Measurements from ENCODE around the gene CPNE9. TPM values are rescaled to one million over a fixed set of nuclear protein-coding genes. Genes with fewer than 3 reads are reported as not detected.
A peak's percentile ranks its signal among the peaks of the same experiment; 100 is the strongest.

Gene CPNE9
- total RNA-seq, 1 donor from 2014 or later: 1.3 TPM

DNA sequence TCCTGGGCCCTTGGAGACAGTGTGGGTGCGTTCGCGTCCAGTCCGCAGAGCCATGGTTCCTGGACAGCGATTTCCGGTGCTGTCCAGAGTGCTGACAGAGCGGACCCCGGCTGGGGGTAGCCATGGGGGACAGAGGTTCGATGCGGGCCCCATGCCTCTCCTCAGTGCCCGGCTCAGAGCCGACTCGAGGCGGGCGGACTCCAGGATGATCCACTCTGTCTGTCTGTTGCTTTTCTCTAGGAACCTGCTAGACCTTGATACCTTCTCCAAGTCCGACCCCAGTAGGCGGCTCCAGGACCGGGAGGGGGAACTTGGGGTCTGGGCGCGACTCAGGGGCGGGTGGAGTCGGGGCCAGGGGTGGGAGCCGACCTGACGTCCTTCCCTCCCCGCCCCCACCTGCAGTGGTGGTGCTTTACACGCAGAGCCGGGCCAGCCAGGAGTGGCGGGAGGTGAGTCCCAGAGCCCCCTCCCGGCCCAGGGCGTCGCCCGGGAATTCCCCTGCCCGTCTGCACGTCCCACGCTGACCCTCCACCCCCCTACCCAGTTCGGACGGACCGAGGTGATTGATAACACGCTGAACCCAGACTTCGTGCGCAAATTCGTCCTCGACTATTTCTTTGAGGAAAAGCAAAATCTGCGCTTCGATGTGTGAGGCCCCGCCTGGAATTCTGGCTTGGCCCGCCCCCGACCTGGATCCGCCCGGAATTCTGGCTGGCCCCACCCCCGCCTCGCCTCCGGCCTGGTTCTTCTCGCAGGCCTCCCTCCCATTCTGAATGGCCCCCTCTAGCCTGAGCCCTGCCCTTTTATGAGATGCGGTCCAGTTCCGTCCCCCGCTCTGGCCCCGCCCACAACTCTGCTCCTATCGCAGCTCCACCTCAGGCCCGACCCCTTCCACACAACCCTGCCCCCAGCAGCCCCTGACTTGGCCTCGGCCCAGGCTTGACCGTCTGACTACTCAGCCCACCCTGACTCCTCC is 1.0 kb downstream of the CPNE9 start:
- peak; percentile 59 for DNase-seq (ENCODE audit: low read depth, low spot score)
- TF ChIP-seq, protein P1, sequence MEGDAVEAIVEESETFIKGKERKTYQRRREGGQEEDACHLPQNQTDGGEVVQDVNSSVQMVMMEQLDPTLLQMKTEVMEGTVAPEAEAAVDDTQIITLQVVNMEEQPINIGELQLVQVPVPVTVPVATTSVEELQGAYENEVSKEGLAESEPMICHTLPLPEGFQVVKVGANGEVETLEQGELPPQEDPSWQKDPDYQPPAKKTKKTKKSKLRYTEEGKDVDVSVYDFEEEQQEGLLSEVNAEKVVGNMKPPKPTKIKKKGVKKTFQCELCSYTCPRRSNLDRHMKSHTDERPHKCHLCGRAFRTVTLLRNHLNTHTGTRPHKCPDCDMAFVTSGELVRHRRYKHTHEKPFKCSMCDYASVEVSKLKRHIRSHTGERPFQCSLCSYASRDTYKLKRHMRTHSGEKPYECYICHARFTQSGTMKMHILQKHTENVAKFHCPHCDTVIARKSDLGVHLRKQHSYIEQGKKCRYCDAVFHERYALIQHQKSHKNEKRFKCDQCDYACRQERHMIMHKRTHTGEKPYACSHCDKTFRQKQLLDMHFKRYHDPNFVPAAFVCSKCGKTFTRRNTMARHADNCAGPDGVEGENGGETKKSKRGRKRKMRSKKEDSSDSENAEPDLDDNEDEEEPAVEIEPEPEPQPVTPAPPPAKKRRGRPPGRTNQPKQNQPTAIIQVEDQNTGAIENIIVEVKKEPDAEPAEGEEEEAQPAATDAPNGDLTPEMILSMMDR (conservative IDR thresholded peaks at IDR 0.05): no peak
- Mint-ChIP-seq H3K27ac (ENCODE audit: unreplicated experiment) (no peak overlapping the region), H3K4me3 (peak overlapping the region; percentile 81), H3K9me3 (no peaks in the 10 kb centered on the region), H3K36me3 (ENCODE audit: low read depth) (no peaks in the 10 kb centered on the region), H3K27me3 (ENCODE audit: low read depth) (peaks cover 54% of the 10 kb centered on the region), H3K4me1 (peaks cover 4% of the 10 kb centered on the region)

DNA sequence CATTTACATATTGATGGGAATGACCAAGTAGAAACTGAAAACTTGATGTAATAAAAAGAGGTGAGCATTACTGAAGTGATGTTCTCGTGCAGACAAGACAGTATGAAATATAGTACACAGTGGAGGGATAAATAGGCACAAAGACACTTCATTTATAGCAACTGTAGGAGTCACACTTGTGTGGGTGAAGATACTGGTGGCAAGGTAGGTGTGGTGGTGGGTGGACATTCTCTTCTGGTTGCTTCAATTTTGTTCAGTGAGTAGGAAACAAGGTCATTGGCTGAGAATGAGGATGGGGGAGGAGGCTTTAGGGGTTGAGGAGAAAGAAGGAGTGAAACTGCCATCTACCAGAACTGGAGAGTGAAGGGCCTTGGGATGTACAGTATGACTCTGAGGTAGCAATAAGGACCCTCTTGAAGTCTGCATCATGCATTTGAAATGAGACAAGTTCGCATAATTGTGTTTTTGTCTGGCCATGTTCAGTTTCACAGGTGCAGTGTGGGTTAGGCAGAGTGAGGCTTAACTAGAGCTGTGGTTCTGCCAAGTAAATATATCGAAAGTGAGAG is 6.6 kb downstream of the CPNE9 start:
- DNase-seq (ENCODE audit: low read depth, low spot score): no peak
- no peaks in the 10 kb centered on the region for H3K4me1 Mint-ChIP-seq
- H3K36me3 Mint-ChIP-seq (ENCODE audit: low read depth): no peaks in the 10 kb centered on the region
- H3K9me3 Mint-ChIP-seq: no peaks in the 10 kb centered on the region
- no peak overlapping the region for H3K4me3 Mint-ChIP-seq
- H3K27ac Mint-ChIP-seq (ENCODE audit: unreplicated experiment): no peak overlapping the region
- TF ChIP-seq, protein P1 (conservative IDR thresholded peaks at IDR 0.05): no peak
- peaks cover 57% of the 10 kb centered on the region for H3K27me3 Mint-ChIP-seq (ENCODE audit: low read depth)

DNA sequence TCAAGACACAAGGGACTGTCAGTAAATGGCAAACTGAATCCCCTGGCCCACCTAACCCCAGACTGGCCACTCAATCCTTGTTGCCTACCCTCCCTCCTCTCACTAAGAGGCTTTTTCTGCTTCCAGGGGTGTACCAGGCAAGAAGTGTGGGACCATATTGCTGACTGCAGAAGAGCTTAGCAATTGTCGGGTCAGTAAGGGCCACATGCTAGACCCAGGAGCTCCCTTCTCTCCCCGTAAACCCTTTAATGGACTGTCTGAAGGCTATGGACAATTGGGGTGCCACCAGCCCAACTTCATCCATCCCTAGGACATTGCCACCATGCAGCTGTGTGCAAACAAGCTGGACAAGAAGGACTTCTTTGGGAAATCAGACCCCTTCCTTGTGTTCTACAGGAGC is 8.8 kb downstream of the CPNE9 start:
- no peak overlapping the region for H3K4me3 Mint-ChIP-seq
- no peak for DNase-seq (ENCODE audit: low read depth, low spot score)
- no peaks in the 10 kb centered on the region for H3K36me3 Mint-ChIP-seq (ENCODE audit: low read depth)
- TF ChIP-seq, protein P1 (conservative IDR thresholded peaks at IDR 0.05): no peak
- no peaks in the 10 kb centered on the region for H3K9me3 Mint-ChIP-seq
- H3K4me1 Mint-ChIP-seq: no peaks in the 10 kb centered on the region
- H3K27me3 Mint-ChIP-seq (ENCODE audit: low read depth): peaks cover 55% of the 10 kb centered on the region
- no peak overlapping the region for H3K27ac Mint-ChIP-seq (ENCODE audit: unreplicated experiment)

DNA sequence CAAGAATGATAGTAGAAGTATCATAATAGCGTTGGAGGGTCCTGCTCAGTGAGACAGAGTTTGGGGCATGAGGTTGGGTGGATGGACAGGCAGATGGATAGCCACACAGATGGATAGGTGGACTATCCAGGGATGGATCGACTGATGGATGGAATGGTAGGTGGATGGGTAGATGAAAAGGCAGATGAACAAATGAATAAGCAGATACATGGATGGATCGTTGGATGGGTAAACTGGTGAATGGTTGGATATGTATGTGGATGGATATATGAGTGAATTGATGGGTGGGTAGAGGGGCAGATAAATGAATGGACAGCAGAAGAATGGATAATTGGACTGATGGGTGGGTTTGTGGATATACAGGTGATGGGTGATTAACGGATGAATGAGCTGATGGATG is 9.5 kb downstream of the CPNE9 start:
- DNase-seq (ENCODE audit: low read depth, low spot score): no peak
- no peaks in the 10 kb centered on the region for H3K9me3 Mint-ChIP-seq
- no peaks in the 10 kb centered on the region for H3K4me1 Mint-ChIP-seq
- H3K27ac Mint-ChIP-seq (ENCODE audit: unreplicated experiment): no peak overlapping the region
- TF ChIP-seq, protein P1 (conservative IDR thresholded peaks at IDR 0.05): no peak
- peaks cover 57% of the 10 kb centered on the region for H3K27me3 Mint-ChIP-seq (ENCODE audit: low read depth)
- H3K36me3 Mint-ChIP-seq (ENCODE audit: low read depth): no peaks in the 10 kb centered on the region
- no peak overlapping the region for H3K4me3 Mint-ChIP-seq

DNA sequence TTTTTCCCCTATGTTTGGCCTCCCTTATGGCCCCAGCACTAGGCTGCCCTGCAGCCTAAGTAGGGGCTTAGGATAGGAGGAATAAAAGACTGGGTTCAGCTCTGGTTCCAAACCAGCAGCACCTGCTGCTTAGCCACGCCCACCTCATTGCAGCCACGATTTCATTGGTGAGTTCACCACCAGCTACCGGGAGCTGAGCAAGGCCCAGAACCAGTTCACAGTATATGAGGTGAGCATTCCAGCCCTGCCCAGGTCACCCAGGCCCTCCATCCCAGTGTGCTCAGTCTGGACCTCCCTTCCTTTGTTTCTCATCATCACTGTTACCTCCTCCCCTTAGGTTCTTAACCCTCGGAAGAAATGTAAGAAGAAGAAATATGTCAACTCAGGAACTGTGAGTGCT is 11.5 kb downstream of the CPNE9 start:
- H3K27me3 Mint-ChIP-seq (ENCODE audit: low read depth): peaks cover 66% of the 10 kb centered on the region
- H3K4me3 Mint-ChIP-seq: no peak overlapping the region

More for the DNA sequence above, 11.5 kb downstream of the CPNE9 start:
- no peaks in the 10 kb centered on the region for H3K9me3 Mint-ChIP-seq
- no peak for DNase-seq (ENCODE audit: low read depth, low spot score)
- TF ChIP-seq, protein P1 (conservative IDR thresholded peaks at IDR 0.05): no peak
- no peaks in the 10 kb centered on the region for H3K4me1 Mint-ChIP-seq
- H3K27ac Mint-ChIP-seq (ENCODE audit: unreplicated experiment): no peak overlapping the region
- no peaks in the 10 kb centered on the region for H3K36me3 Mint-ChIP-seq (ENCODE audit: low read depth)

All from neural crest cell (in vitro differentiated cells).